Osteoblast (primary cell): ENCODE data around the gene MKRN3. TPM values are rescaled to one million over a fixed set of nuclear protein-coding genes. Genes with fewer than 3 reads are reported as not detected.

ENCODE experiments used
- DNase-seq: peaks from one replicate; pipeline ENCODE4 v3.0.0; 2011; ENCODE audit warnings: low spot score, mixed read lengths; ENCODE audit not compliant: insufficient read length; ENCODE audit errors: missing footprints
- H2AFZ ChIP-seq: 2 replicates; pipeline ENCODE4 v1.6.0; 2011; ENCODE audit warnings: mild to moderate bottlenecking, low read length
- H3K27ac ChIP-seq: 2 replicates; pipeline ENCODE4 v1.5.1; 2011; ENCODE audit warnings: mild to moderate bottlenecking, low read depth, low read length, moderate library complexity
- H3K27me3 ChIP-seq: 2 replicates; pipeline ENCODE4 v1.6.0; 2012; ENCODE audit warnings: mild to moderate bottlenecking, control low read depth, inconsistent platforms, low read length, moderate library complexity; ENCODE audit not compliant: insufficient read depth
- H3K36me3 ChIP-seq: 2 replicates; pipeline ENCODE4 v1.5.1; 2011; ENCODE audit warnings: mild to moderate bottlenecking, low read length, control low read depth, moderate library complexity; ENCODE audit not compliant: insufficient read depth
- H3K4me1 ChIP-seq: 2 replicates; pipeline ENCODE4 v1.5.1; 2011; ENCODE audit warnings: mild to moderate bottlenecking, low read length, control low read depth, moderate library complexity; ENCODE audit not compliant: insufficient read depth
- H3K4me2 ChIP-seq: 2 replicates; pipeline ENCODE4 v1.6.0; 2011; ENCODE audit warnings: mild to moderate bottlenecking, low read length; ENCODE audit not compliant: insufficient read depth
- H3K4me3 ChIP-seq: fragments of 200-600 bp; sonication (generic); 3 replicates; pipeline ENCODE4 v1.5.1; 2012; ENCODE audit warnings: mild to moderate bottlenecking, low read length, inconsistent platforms; ENCODE audit not compliant: insufficient read depth
- H3K79me2 ChIP-seq: 2 replicates; pipeline ENCODE4 v1.6.0; 2012; ENCODE audit warnings: mild to moderate bottlenecking, low read length, control low read depth, inconsistent platforms; ENCODE audit not compliant: insufficient read depth
- H3K9me3 ChIP-seq: 2 replicates; pipeline ENCODE4 v1.5.1; 2011; ENCODE audit warnings: low read depth, low read length, control low read depth
- H4K20me1 ChIP-seq: 2 replicates; pipeline ENCODE4 v1.6.0; 2012; ENCODE audit warnings: mild to moderate bottlenecking, low read length, control low read depth; ENCODE audit not compliant: insufficient read depth
- total RNA-seq: library from RNA; depleted of rRNA; stranded (reverse); fragments of >200 nt; gene quantifications from 2 replicates; pipeline ENCODE4 v1.2.3, GENCODE V29; 2012
- TF ChIP-seq, protein P1 (sequence below): IDR thresholded peaks from 2 replicates; pipeline ENCODE4 v1.5.1; 2011; ENCODE audit warnings: mild to moderate bottlenecking, low read depth, low read length, moderate library complexity; ENCODE audit errors: extremely low read depth

The MKRN3 gene
- total RNA-seq, 1 donor: 0.36 TPM

DNA sequence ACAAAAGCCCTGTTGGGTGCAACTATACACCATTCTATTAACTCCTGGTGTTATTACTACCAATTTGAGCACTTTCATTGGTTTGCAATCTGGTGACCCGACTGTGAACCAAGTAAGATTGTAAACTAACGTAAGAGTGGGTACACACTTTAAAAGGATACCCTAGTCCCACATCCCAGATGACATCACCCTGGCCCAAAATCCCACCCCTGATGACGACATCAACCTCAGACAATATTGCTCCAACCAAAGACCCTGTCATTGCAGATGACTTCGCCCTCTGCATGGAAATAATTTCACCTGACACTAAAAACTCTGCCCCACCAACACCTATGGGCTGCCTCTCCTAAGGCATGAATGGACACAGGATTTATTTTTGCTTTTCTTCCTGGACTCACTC, 25.6 kb upstream of the MKRN3 start:
- H3K9me3 ChIP-seq: no peaks in the 10 kb centered on the region
- no peak overlapping the region for H3K4me2 ChIP-seq
- H3K36me3 ChIP-seq: no peaks in the 10 kb centered on the region
- H4K20me1 ChIP-seq: no peaks in the 10 kb centered on the region
- no peak overlapping the region for H3K4me3 ChIP-seq
- no peaks in the 10 kb centered on the region for H3K27me3 ChIP-seq
- TF ChIP-seq, protein P1, sequence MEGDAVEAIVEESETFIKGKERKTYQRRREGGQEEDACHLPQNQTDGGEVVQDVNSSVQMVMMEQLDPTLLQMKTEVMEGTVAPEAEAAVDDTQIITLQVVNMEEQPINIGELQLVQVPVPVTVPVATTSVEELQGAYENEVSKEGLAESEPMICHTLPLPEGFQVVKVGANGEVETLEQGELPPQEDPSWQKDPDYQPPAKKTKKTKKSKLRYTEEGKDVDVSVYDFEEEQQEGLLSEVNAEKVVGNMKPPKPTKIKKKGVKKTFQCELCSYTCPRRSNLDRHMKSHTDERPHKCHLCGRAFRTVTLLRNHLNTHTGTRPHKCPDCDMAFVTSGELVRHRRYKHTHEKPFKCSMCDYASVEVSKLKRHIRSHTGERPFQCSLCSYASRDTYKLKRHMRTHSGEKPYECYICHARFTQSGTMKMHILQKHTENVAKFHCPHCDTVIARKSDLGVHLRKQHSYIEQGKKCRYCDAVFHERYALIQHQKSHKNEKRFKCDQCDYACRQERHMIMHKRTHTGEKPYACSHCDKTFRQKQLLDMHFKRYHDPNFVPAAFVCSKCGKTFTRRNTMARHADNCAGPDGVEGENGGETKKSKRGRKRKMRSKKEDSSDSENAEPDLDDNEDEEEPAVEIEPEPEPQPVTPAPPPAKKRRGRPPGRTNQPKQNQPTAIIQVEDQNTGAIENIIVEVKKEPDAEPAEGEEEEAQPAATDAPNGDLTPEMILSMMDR: no peak
- H3K27ac ChIP-seq: no peak overlapping the region
- no peak for DNase-seq
- no peaks in the 10 kb centered on the region for H3K4me1 ChIP-seq
- H2AFZ ChIP-seq: no peak overlapping the region
- H3K79me2 ChIP-seq: no peaks in the 10 kb centered on the region

DNA sequence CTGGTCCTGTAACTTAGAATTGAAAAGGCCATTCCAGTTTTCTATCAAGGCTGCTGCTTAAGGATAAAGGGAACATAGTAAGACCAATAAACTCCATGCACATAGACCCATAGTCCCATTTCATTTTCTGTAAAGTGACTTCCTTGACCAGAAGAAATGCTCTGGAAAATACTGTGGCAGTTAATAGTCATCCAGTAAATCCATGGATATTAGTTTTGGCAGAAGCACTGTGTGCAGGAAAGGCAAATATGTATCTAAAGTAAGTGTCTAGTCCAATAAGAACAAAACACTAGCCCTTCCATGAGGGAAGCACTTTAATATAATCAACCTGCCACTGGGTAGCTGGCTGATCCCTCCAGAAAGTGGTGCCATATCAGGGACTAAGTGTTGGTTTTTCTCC, 19.3 kb upstream of the MKRN3 start:
- Histone ChIP-seq H4K20me1 (no peaks in the 10 kb centered on the region), H3K27ac (no peak overlapping the region), H3K4me2 (no peak overlapping the region), H3K36me3 (no peaks in the 10 kb centered on the region), H3K79me2 (no peaks in the 10 kb centered on the region), H3K4me1 (no peaks in the 10 kb centered on the region), H2AFZ (no peak overlapping the region), H3K4me3 (no peak overlapping the region), H3K9me3 (no peaks in the 10 kb centered on the region), H3K27me3 (no peaks in the 10 kb centered on the region)
- TF ChIP-seq, protein P1: no peak
- DNase-seq: no peak

DNA sequence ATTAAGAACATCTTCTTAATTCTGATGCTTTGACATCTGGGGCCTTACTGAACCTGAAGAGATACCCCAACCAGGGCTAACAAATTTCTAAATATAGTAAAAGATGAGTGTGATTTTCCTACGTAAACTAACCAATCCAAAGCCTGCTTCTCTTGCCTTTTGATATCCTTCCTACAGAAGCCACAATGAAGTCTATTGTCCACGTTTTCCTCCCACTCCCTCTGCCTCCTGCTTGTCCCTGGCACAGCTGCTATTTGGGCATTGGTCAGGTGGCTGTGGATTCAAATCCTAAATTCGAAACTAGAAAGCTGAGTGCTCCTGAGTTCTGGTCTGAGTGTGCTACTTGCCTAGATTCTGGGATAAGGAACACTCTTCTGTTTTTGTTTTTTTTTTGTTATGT, 17.4 kb upstream of the MKRN3 start:
- DNase-seq: no peak
- H3K79me2 ChIP-seq: no peaks in the 10 kb centered on the region
- H3K36me3 ChIP-seq: no peaks in the 10 kb centered on the region
- H4K20me1 ChIP-seq: no peaks in the 10 kb centered on the region
- no peak overlapping the region for H3K4me2 ChIP-seq
- H2AFZ ChIP-seq: no peak overlapping the region
- H3K4me3 ChIP-seq: no peak overlapping the region
- TF ChIP-seq, protein P1: no peak
- no peaks in the 10 kb centered on the region for H3K4me1 ChIP-seq
- no peak overlapping the region for H3K27ac ChIP-seq
- H3K9me3 ChIP-seq: no peaks in the 10 kb centered on the region
- H3K27me3 ChIP-seq: no peaks in the 10 kb centered on the region

DNA sequence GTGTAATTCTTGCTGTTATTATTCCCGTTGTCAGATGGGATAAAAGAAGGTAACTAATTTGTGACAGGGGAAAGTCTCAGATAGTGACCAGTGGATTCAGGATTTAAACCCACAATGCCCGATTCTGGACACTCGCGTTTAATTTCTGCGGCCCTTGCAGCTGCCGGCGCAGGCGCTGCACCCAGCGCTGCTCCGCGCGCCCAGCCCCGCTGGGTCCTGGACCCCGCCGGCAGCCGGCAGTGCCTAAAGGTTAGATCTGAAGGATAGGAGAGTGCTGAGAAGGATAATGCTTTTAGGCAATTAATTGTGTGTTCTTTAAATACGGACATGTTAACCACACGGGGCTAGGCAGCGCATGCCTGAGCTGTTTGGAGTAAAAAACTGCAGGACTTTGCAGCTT, 3.6 kb upstream of the MKRN3 start:
- H4K20me1 ChIP-seq: no peaks in the 10 kb centered on the region
- peaks cover 2% of the 10 kb centered on the region for H3K79me2 ChIP-seq
- H3K36me3 ChIP-seq: no peaks in the 10 kb centered on the region
- H3K4me1 ChIP-seq: no peaks in the 10 kb centered on the region
- no peak overlapping the region for H3K4me3 ChIP-seq
- no peak overlapping the region for H2AFZ ChIP-seq
- no peaks in the 10 kb centered on the region for H3K9me3 ChIP-seq
- TF ChIP-seq, protein P1: no peak
- no peak overlapping the region for H3K4me2 ChIP-seq
- DNase-seq: no peak
- H3K27me3 ChIP-seq: no peaks in the 10 kb centered on the region
- H3K27ac ChIP-seq: no peak overlapping the region
